GM18502 (cell line): ENCODE results near the gene ZNF280D.

Experiments used
- ATAC-seq: cut with Tn5 transposase; IDR thresholded peaks from one replicate; pipeline ENCODE4 v1.9.1; 2021; ENCODE audit warnings: mild to moderate bottlenecking; ENCODE audit not compliant: unreplicated experiment, poor library complexity

Gene ZNF280D

GRCh38 chr15:56752986-56753385, 19.7 kb upstream of the ZNF280D start:
- ATAC-seq: no peak

- ATAC-seq: no peak
Observed at GRCh38 chr15:56749982-56750381, 16.7 kb upstream of the ZNF280D start.

- ATAC-seq: no peak
Observed at GRCh38 chr15:56744701-56745683, 11.7 kb upstream of the ZNF280D start.

GRCh38 chr15:56741541-56741940, 8.2 kb upstream of the ZNF280D start:
- no peak for ATAC-seq

GRCh38 chr15:56739964-56740640, 6.8 kb upstream of the ZNF280D start:
- ATAC-seq: no peak

- ATAC-seq: no peak
Observed at GRCh38 chr15:56739474-56739873, 6.2 kb upstream of the ZNF280D start.

- no peak for ATAC-seq
Observed at GRCh38 chr15:56737791-56738190, 4.5 kb upstream of the ZNF280D start.

GRCh38 chr15:56736881-56737707, 3.8 kb upstream of the ZNF280D start:
- ATAC-seq: no peak

GRCh38 chr15:56736308-56736707, 3.0 kb upstream of the ZNF280D start:
- ATAC-seq: no peak

GRCh38 chr15:56735589-56735988, 2.3 kb upstream of the ZNF280D start:
- ATAC-seq: no peak

GRCh38 chr15:56734013-56734635, 815 bp upstream of the ZNF280D start:
- ATAC-seq: no peak

- no peak for ATAC-seq
Observed at GRCh38 chr15:56732886-56733135, 498 bp downstream of the ZNF280D start.

GRCh38 chr15:56732135-56732885, 999 bp downstream of the ZNF280D start:
- no peak for ATAC-seq

- no peak for ATAC-seq
Observed at GRCh38 chr15:56731548-56731947, 1.8 kb downstream of the ZNF280D start.

GRCh38 chr15:56729561-56729960, 3.7 kb downstream of the ZNF280D start:
- no peak for ATAC-seq

- no peak for ATAC-seq
Observed at GRCh38 chr15:56725386-56725785, 7.9 kb downstream of the ZNF280D start.

- ATAC-seq: no peak
Observed at GRCh38 chr15:56724232-56724631, 9.1 kb downstream of the ZNF280D start.

GRCh38 chr15:56723787-56724186, 9.5 kb downstream of the ZNF280D start:
- no peak for ATAC-seq

GRCh38 chr15:56719774-56720555, 13.3 kb downstream of the ZNF280D start:
- no peak for ATAC-seq
